ENCODE results near the gene PLEKHA5.
"Not testable (repeated sequence)": the region's sequence is repeated elsewhere in the genome, so short reads cannot be mapped to it uniquely, and the experiment has no call there.

PLEKHA5 gene

DNA sequence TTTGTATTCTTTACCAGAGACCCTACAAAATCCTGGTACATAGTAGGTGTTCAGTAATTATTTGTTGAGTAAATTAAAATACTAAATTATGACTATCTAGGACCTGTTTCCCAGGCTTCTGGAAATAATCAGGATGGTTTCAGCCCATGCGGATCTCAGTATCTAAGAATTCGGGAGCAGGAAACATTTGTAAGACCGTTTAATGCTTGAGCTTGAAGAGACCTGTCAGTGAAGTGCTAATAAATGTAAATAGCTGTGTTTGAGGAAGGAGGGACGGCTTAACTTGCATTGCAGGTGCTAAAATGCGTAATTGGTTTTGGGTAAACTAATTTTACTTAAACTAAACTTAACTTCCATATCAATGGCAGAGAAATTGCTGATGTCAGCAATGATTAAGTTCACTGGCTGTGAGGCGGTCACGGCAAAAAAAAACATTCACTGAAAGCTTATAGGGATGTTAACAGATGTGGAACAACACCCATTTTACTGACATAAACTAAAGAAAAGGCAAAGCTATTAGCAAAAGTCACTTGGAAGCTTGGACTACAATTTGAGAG, 281.2 kb downstream of the PLEKHA5 start:
- no peak for DNase-seq (ENCODE audit: low read depth)

DNA sequence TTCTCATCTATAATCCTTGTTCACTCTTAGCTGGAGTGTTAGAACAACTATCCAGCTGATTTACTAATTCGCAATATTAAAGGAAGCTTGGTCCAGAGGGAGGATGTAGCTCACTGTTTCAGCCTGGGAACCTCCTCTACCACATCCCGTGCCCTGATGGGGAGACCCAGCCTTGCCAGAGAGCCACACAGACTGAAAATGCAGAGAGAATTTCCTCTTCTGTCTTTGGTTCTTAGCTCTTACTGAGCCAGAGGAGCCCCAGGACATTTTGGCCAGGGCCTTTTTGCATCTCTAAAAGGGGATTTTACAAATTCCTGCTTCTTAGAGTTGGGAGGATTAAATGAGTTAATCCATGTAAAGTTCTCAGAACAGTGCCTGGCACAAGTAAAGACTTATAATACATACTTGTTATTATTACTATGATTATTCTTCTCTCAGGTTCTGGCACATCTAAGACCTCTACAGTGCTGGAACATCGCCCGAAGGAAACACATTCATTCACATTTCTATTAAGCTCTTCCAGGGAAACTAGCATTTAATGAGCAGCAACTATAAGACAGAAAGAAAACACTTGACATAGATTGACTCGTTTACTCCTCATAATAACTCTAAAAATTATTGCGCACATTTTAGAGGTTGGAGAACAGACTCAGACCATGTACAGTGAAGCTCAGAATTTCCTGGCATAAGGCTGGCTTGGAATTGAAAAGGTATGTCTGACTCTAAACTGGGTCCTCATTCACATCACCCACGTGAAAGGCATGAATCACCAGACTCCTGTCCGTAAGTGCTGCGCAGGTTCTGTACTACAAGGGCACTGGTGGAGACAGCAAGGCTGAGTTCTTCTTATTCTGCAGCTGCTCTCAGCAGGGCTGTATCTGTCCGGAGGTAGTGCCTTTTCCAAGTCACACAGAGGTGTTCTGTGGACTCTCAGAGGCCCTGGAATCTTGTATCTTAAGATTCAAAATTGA, 282.0 kb downstream of the PLEKHA5 start:
- no peak for DNase-seq (ENCODE audit: low read depth)

DNA sequence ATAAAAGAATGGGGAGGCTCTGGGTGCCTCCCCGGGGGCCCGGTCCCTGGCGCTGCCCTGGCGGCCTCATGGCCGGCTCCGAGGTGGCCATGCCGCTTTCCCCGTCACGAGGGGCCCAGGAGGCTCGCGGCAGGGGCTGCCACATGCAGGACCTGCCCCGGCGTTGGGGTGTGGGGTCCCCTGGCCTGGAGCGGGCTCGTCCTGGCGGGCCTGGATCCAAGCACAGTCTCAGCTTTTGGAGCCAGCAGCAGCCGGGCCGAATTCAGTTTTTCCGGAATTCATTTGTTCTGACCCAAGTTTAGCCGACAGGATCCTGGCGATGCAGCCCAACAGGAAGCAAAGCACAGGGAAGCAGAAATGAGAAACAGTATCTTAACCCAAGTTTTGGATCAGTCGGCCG, 283.3 kb downstream of the PLEKHA5 start:
- DNase-seq (ENCODE audit: low read depth): no peak

DNA sequence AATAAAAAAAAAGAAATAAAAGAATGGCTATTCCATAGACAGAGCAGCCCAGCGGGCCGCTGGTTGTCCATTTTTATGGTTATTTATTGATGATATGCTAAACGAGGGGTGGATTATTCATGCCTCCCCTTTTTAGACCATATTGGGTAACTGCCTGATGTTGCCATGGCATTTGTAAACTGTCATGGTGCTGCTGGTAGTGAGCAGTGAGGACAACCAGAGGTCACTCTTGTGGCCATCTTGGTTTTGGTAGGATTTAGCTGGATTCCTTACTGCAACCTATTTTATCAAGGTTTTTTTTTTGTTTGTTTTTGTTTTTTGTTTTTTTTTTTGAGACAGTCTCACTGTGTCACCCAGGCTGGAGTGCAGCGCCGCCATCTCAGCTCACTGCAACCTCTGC, 284.0 kb downstream of the PLEKHA5 start:
- not testable (repeated sequence) for DNase-seq (ENCODE audit: low read depth)

DNA sequence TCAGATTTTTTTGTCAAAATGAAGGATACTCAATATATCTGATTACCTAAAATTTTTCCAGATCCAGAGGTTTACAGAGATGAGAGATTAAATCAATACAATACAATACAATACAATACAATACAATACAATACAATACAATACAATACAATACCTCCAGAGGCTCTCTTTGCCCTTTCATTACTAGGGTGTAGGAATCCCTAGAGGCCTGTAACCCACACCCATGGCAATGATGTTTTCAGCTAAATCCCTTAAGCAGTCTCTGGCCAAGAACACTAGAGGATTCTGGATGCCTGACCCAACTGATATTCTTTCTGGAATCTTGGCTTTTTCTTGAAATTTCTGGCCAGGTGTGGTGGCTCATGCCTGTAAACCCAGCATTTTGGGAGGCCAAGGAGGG, 286.0 kb downstream of the PLEKHA5 start:
- DNase-seq (ENCODE audit: low read depth): no peak

DNA sequence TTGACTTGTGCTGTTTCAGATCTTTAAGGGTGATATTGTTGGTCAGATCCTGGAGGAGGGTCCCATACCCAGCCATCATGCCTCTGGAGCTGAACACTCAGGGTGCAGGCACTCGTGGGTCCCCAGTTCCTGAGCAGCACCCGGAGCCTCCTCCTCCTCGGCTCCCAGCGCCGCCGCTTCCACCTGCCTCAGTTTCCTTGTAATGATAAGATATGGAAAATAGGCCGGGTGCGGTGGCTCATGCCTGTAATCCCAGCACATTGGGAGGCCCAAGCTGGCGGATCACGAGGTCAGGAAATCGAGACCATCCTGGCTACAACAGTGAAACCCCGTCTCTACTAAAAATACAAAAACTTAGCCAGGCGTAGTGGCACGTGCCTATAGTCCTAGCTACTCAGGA, 289.6 kb downstream of the PLEKHA5 start:
- no peak for DNase-seq (ENCODE audit: low read depth)

DNA sequence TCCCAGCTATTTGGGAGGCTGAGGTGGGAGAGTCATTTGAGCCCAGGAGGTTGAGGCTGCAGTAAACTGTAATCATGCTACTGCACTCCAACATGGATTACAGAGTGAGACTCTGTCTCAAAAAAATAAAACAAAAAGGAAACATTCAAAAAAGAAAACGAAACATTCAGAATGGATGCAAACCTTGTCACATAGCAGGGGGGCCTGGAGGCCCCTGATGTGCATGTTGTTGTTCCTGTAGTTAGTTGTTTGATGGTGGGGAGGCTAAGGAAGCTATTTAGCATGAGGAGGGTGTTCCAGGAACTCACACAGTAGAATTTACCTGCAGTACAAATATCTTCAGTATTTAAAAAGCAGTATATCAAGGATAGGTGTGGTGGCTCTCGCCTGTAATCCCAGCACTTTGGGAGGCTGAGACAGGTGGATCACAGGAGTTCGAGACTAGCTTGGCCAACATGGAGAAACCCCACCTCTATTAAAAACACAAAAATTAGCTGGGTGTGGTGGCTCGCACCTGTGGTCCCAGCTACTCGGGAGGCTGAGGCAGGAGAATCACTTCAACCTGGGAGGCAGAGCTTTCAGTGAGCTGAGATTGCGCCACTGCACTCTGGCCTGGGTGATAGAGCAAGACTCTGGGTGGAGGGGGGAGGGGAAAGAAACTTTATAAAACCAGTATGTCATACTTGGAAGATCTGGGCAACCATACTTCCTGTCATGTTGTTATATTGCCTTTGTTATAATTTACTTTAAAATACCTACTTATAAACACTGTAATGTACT, 292.2 kb downstream of the PLEKHA5 start:
- no peak for DNase-seq (ENCODE audit: low read depth)

DNA sequence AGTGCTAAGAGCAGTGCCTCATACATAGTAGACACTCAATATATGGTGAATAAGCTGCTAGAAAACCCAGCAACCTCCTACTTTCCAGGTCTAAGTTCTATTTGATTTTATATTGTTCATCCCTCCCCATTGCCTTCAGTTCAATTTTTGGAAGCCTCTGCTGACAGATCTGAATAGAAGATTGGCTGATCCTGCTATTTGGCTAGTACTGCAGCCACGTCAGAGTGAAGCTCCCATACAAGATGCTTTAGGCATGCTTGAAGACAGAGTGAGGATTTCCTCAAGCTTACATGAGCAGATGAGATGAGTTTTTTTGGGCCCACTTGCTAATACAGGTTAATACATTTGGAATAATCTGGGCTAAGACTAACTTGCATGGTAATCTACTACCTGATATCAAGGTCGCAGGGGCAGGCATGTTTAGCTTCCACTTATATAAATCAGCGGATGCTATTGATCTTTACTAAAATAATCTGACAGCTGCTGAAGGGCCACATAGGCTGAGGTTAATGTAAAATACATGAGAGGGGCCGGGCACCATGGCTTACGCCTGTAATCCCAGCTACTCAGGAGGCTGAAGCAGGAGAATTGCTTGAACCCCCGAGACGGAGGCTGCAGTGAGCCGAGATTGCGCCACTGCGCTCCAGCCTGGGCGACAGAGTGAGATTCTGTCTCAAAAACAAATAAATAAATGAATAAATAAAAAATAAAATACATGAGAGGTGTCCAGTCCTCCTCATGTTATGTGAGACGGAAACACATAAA, 293.8 kb downstream of the PLEKHA5 start:
- no peak for DNase-seq (ENCODE audit: low read depth)

All from EH (cell line).